T follicular helper cell (primary cell): ENCODE results near the gene NECAB2.

Source experiments
- DNase-seq: peaks from one replicate; pipeline ENCODE4 v3.0.0-alpha.2; 2020; ENCODE audit warnings: low read depth

NECAB2 gene

GRCh38 chr16:84045001-84045817, 77.2 kb downstream of the NECAB2 start:
- DNase-seq = no peak

DNA sequence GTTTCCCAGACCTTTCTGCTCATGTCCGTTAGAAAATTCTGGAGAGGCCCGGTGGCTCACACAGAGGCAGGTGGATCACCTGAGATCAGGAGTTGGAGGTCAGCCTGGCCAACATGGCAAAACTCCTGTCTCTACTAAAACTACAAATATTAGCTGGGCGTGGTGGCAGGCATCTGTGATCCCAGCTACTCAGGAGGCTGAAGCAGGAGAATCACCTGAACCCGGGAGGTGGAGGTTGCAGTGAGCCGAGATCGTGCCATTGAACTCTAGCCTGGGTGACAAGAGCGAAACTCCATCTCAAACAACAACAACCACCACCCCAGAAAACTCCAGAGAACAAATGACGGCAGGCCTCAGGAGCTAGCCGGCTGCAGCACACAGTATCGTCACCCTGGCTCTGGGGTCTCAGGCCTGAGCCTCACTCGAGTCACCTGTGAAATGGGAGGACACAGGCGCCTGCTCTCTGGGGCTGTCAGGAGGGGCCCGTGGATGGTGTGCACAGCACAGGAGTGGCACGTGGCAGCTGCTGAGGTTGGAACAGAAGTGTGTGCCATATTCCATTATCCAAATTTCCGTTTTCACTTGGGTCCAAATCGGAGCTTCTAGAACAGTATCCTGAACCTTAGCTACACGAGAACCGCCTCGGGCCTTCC, 77.9 kb downstream of the NECAB2 start:
- DNase-seq = no peak

- no peak for DNase-seq
Measured at GRCh38 chr16:84047206-84047605, 79.2 kb downstream of the NECAB2 start.

GRCh38 chr16:84047626-84048025, 79.6 kb downstream of the NECAB2 start:
- DNase-seq = no peak

GRCh38 chr16:84048270-84048669, 80.2 kb downstream of the NECAB2 start:
- DNase-seq = no peak

- no peak for DNase-seq
Measured at GRCh38 chr16:84048871-84049270, 80.8 kb downstream of the NECAB2 start.

GRCh38 chr16:84049403-84050060, 81.5 kb downstream of the NECAB2 start:
- no peak for DNase-seq

DNA sequence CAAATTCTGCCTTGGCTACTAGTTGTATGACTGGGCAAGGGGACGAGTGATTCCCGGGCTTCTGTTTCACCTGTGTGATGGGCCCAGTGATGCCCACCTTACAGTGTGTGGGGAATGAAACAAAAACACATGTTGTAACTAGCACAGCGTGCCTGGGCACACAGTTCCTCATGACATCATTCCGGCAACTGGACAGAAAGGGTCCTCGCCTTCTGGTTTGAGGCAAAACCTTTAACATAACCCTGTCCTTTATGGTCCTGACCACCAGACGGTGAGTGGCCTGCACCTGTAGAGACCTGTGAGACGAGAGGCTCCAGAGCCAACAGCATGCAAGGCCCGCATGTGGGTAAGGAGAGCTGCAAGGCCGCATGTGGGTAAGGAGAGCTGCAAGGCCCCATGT, 82.3 kb downstream of the NECAB2 start:
- no peak for DNase-seq

GRCh38 chr16:84052071-84052622, 84.1 kb downstream of the NECAB2 start:
- DNase-seq = no peak
